Mucosa of descending colon (tissue), 3 donors: Measurements from ENCODE around the gene STUB1. TPM values are rescaled to one million over a fixed set of nuclear protein-coding genes. Genes with fewer than 3 reads are reported as not detected.

ENCODE experiments used
- ATAC-seq: fragments of 200-7000 bp; cut with Tn5 transposase; one replicate; pipeline ENCODE4 v1.9.1; 2020; ENCODE audit warnings: mild to moderate bottlenecking, moderate library complexity
- DNase-seq, 3 donors: peaks; one replicate each; pipeline ENCODE4 v3.0.0-alpha.2; 2020
- H3K36me3 ChIP-seq: fragments of 200-600 bp; one replicate; pipeline ENCODE4 v1.8.0; 2021; ENCODE audit warnings: low read depth, mild to moderate bottlenecking
- H3K4me1 ChIP-seq: fragments of 200-600 bp; one replicate; pipeline ENCODE4 v1.8.0; 2021; ENCODE audit warnings: low read depth, mild to moderate bottlenecking
- H3K4me3 ChIP-seq: fragments of 200-600 bp; one replicate; pipeline ENCODE4 v1.8.0; 2021; ENCODE audit warnings: mild to moderate bottlenecking
- H3K9me3 ChIP-seq: fragments of 200-600 bp; one replicate; pipeline ENCODE4 v1.8.0; 2021; ENCODE audit warnings: mild to moderate bottlenecking
- intact Hi-C, 2 donors: fragments of 100-400 bp; cut with DNase I in 1 of 2; cut with micrococcal nuclease in 1 of 2; formaldehyde crosslinking; loops; one replicate each; pipeline versions ENCODE4 v1.11.0 to v1.11.1; 2022; cut with DNase I, micrococcal nuclease
- total RNA-seq, 3 donors: library from RNA; stranded (reverse); fragmentation: NEBNext Ultra II Directional in 2 of 3; extraction: Animal tissue kit (Norgen Biotek cat#: 25700) in 2 of 3; gene quantifications; one replicate each; pipeline versions ENCODE4 v1.2.1 to v1.2.4, GENCODE V29; 2021 to 2023
- TF ChIP-seq, protein P1 (sequence below): fragments of 200-600 bp; IDR thresholded peaks from one replicate; pipeline ENCODE4 v1.8.0; 2022; ENCODE audit warnings: antibody characterized with exemption, mild to moderate bottlenecking
- donor health status: DM: no; HTN: no; CAD: no; lungs with moderate emphysema.
- donor health status: DM: no; HTN: no; CAD: no.
- donor health status: DM: no; HTN: yes; CAD: no.

STUB1 gene
- total RNA-seq, 3 donors from 2014 or later, result 77.8 to 119 (median 108) TPM

GRCh38 chr16:670485-671352 lies 9.5 kb upstream of the STUB1 start:
- H3K36me3 ChIP-seq, result peaks cover 13% of the 10 kb centered on the region
- H3K9me3 ChIP-seq, result no peaks in the 10 kb centered on the region
- TF ChIP-seq, protein P1, sequence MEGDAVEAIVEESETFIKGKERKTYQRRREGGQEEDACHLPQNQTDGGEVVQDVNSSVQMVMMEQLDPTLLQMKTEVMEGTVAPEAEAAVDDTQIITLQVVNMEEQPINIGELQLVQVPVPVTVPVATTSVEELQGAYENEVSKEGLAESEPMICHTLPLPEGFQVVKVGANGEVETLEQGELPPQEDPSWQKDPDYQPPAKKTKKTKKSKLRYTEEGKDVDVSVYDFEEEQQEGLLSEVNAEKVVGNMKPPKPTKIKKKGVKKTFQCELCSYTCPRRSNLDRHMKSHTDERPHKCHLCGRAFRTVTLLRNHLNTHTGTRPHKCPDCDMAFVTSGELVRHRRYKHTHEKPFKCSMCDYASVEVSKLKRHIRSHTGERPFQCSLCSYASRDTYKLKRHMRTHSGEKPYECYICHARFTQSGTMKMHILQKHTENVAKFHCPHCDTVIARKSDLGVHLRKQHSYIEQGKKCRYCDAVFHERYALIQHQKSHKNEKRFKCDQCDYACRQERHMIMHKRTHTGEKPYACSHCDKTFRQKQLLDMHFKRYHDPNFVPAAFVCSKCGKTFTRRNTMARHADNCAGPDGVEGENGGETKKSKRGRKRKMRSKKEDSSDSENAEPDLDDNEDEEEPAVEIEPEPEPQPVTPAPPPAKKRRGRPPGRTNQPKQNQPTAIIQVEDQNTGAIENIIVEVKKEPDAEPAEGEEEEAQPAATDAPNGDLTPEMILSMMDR, result no peak
- DNase-seq (no peak), ATAC-seq (no peak)
- H3K4me1 ChIP-seq, result peaks cover 16% of the 10 kb centered on the region
- intact Hi-C loops, result no loop called here
- H3K4me3 ChIP-seq, result no peak overlapping the region

- intact Hi-C loops, result no loop called here
- no peak for ATAC-seq
- Histone ChIP-seq H3K4me1 (peaks cover 24% of the 10 kb centered on the region), H3K9me3 (no peaks in the 10 kb centered on the region), H3K4me3 (no peak overlapping the region), H3K36me3 (peaks cover 13% of the 10 kb centered on the region)
- DNase-seq, result no peak
- TF ChIP-seq, protein P1, result no peak
Measured at GRCh38 chr16:671353-672131, 8.7 kb upstream of the STUB1 start.

DNA sequence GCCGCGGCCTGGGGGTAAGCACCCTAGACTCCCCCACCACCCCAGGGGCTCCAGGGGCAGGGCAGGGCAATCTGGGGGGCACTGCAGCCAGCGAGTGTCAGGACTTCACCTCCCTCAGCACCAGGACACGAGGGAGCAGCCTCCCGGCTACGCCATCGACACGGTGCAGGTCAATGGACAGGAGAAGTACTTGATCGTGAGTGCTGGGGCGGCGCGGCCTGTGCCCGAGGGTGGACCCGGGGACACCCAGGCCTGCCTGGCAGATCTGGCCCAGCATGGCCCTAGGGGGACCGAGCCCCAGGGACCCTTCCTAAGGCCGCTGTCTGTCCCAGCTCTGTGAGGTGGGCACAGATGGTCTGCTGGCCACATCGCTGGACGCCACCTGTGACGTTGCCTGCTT lies 7.8 kb upstream of the STUB1 start:
- H3K36me3 ChIP-seq, result peaks cover 13% of the 10 kb centered on the region
- intact Hi-C loops, result no loop called here

DNA sequence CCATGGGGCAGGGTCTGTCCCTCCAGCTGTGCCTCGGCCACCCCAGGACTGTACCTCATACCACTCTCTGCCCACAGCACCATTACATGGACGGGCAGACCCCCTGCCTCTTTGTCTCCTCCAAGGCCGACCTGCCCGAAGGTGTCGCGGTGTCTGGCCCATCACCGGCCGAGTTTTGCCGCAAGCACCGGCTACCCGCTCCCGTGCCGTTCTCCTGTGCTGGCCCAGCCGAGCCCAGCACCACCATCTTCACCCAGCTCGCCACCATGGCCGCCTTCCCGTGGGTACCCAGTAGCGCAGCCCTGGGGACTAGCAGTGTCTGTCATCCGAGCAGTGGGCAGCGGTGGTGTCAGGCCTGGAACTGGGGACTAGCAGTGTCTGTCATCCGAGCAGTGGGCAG lies 7.4 kb upstream of the STUB1 start:
- H3K4me3 ChIP-seq, result no peak overlapping the region
- no peaks in the 10 kb centered on the region for H3K9me3 ChIP-seq
- H3K36me3 ChIP-seq, result peaks cover 13% of the 10 kb centered on the region
- intact Hi-C loops, result no loop called here
- TF ChIP-seq, protein P1, result no peak
- peaks cover 37% of the 10 kb centered on the region for H3K4me1 ChIP-seq
- ATAC-seq (no peak), DNase-seq (no peak)

More for the DNA sequence above, 7.8 kb upstream of the STUB1 start:
- Histone ChIP-seq H3K4me1 (peaks cover 33% of the 10 kb centered on the region), H3K4me3 (no peak overlapping the region), H3K9me3 (no peaks in the 10 kb centered on the region)
- no peak for DNase-seq
- ATAC-seq, result no peak
- TF ChIP-seq, protein P1, result no peak

DNA sequence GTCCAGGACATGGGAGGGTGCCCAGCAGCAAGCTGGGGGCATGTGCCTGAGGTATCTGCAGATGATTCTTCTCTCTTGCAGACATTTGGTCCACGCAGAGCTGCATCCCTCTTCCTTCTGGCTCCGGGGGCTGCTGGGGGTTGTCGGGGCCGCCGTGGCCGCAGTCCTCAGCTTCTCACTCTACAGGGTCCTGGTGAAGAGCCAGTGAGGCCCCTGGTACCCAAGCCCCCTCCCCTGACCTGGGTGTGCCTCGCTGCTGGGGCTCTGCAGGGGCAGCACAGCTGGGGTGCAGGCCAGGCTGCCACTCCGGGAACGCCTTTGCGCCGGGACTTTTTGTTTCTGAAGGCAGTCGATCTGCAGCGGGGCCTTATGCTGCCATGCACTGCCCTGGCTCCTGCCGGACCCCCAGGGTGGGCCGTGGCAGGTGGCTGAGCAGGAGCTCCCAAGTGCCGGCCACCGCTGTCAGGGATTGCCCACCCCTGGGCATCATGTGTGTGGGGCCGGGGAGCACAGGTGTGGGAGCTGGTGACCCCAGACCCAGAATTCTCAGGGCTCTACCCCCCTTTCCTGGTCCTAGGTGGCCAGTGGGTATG lies 6.7 kb upstream of the STUB1 start:
- TF ChIP-seq, protein P1, result no peak
- Histone ChIP-seq H3K4me3 (no peak overlapping the region), H3K9me3 (no peaks in the 10 kb centered on the region), H3K4me1 (peaks cover 37% of the 10 kb centered on the region), H3K36me3 (peaks cover 13% of the 10 kb centered on the region)
- ATAC-seq (no peak), DNase-seq (no peak)
- intact Hi-C loops, result no loop called here
